Measurements from ENCODE around the gene JPT1. TPM values are rescaled to one million over a fixed set of nuclear protein-coding genes. Genes with fewer than 3 reads are reported as not detected.

Gene JPT1
- total and polyA plus RNA-seq, 5 donors from 2014 or later = 70.9 to 231 (median 162) TPM

DNA sequence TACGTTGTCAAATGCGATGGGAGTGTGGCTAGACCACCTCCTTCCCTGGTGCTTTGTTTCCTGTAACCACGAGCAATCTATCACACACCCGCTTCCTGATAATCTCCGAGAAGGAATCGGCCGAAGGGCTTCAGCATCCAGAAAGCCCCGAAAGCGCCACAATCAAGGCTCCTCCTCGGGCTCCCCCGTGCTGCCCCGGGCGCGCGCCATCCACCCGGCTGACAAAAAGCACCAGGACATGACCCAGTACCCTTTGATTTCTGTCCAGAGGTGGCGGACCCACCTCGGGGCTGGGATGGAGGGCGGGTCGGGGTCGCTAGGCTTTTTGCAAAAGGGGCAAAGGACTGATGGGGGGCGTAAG is 45.3 kb downstream of the JPT1 start:
- no peak for ATAC-seq (ENCODE audit: low read depth in 2 of 2)
- H3K27me3 ChIP-seq (ENCODE audit: control insufficient read depth, insufficient read depth, low read length) = no peaks in the 10 kb centered on the region
- H3K4me3 ChIP-seq (ENCODE audit: low read depth, low read length) = peak overlapping the region; percentile 47
- H3K36me3 ChIP-seq (ENCODE audit: control insufficient read depth, insufficient read depth, low read length) = no peaks in the 10 kb centered on the region
- no peaks in the 10 kb centered on the region for H3K9me3 ChIP-seq (ENCODE audit: control insufficient read depth in 2 of 2, low read length in 2 of 2)
- Mint-ChIP-seq H3K27me3 (no peaks in the 10 kb centered on the region), H3K9me3 (peaks cover 0 to 2% (median 0%) of the 10 kb centered on the region in 7 donors), H3K36me3 (peaks cover 7% of the 10 kb centered on the region), H3K4me3 (peak overlapping the region; percentile 91 to 92 (median 92)), H3K4me1 (peaks cover 12 to 35% (median 24%) of the 10 kb centered on the region in 4 donors), H3K27ac (peak overlapping the region; percentile 69 to 89 (median 86))
- no peak for DNase-seq
- H3K4me1 ChIP-seq (ENCODE audit: control insufficient read depth, insufficient read depth, low read length, poor library complexity, severe bottlenecking) = peaks cover 31% of the 10 kb centered on the region
- no peak overlapping the region for H3K27ac ChIP-seq (ENCODE audit: insufficient read depth, low read length, poor library complexity, severe bottlenecking)

GRCh38 chr17:75108193-75108592 is 46.1 kb downstream of the JPT1 start:
- Mint-ChIP-seq H3K4me3 (peak overlapping the region; percentile 91 to 92 (median 92)), H3K4me1 (peaks cover 10 to 29% (median 21%) of the 10 kb centered on the region in 4 donors), H3K27ac (no peak overlapping the region), H3K36me3 (peaks cover 4% of the 10 kb centered on the region), H3K27me3 (no peaks in the 10 kb centered on the region), H3K9me3 (peaks cover 0 to 2% (median 0%) of the 10 kb centered on the region in 7 donors)
- Histone ChIP-seq H3K36me3 (ENCODE audit: control insufficient read depth, insufficient read depth, low read length) (no peaks in the 10 kb centered on the region), H3K27me3 (ENCODE audit: control insufficient read depth, insufficient read depth, low read length) (no peaks in the 10 kb centered on the region), H3K27ac (ENCODE audit: insufficient read depth, low read length, poor library complexity, severe bottlenecking) (no peak overlapping the region), H3K9me3 (ENCODE audit: control insufficient read depth in 2 of 2, low read length in 2 of 2) (no peaks in the 10 kb centered on the region), H3K4me3 (ENCODE audit: low read depth, low read length) (no peak overlapping the region), H3K4me1 (ENCODE audit: control insufficient read depth, insufficient read depth, low read length, poor library complexity, severe bottlenecking) (peaks cover 26% of the 10 kb centered on the region)
- ATAC-seq (ENCODE audit: low read depth in 2 of 2) (no peak), DNase-seq (no peak)

- Mint-ChIP-seq H3K9me3 (peaks cover 0 to 2% (median 0%) of the 10 kb centered on the region in 7 donors), H3K4me3 (no peak overlapping the region), H3K36me3 (no peaks in the 10 kb centered on the region), H3K27me3 (no peaks in the 10 kb centered on the region), H3K4me1 (peaks cover 1 to 12% (median 7%) of the 10 kb centered on the region in 4 donors), H3K27ac (peak overlapping the region in 1 of 3 donors; percentile 62)
- H3K27ac ChIP-seq (ENCODE audit: insufficient read depth, low read length, poor library complexity, severe bottlenecking) = no peak overlapping the region
- no peaks in the 10 kb centered on the region for H3K9me3 ChIP-seq (ENCODE audit: control insufficient read depth in 2 of 2, low read length in 2 of 2)
- no peak for ATAC-seq (ENCODE audit: low read depth in 2 of 2)
- DNase-seq = peak in 1 of 3 donors; percentile 34
- no peaks in the 10 kb centered on the region for H3K36me3 ChIP-seq (ENCODE audit: control insufficient read depth, insufficient read depth, low read length)
- H3K27me3 ChIP-seq (ENCODE audit: control insufficient read depth, insufficient read depth, low read length) = no peaks in the 10 kb centered on the region
- H3K4me1 ChIP-seq (ENCODE audit: control insufficient read depth, insufficient read depth, low read length, poor library complexity, severe bottlenecking) = peaks cover 11% of the 10 kb centered on the region
- no peak overlapping the region for H3K4me3 ChIP-seq (ENCODE audit: low read depth, low read length)
Measured at GRCh38 chr17:75105126-75106080, 48.9 kb downstream of the JPT1 start.

DNA sequence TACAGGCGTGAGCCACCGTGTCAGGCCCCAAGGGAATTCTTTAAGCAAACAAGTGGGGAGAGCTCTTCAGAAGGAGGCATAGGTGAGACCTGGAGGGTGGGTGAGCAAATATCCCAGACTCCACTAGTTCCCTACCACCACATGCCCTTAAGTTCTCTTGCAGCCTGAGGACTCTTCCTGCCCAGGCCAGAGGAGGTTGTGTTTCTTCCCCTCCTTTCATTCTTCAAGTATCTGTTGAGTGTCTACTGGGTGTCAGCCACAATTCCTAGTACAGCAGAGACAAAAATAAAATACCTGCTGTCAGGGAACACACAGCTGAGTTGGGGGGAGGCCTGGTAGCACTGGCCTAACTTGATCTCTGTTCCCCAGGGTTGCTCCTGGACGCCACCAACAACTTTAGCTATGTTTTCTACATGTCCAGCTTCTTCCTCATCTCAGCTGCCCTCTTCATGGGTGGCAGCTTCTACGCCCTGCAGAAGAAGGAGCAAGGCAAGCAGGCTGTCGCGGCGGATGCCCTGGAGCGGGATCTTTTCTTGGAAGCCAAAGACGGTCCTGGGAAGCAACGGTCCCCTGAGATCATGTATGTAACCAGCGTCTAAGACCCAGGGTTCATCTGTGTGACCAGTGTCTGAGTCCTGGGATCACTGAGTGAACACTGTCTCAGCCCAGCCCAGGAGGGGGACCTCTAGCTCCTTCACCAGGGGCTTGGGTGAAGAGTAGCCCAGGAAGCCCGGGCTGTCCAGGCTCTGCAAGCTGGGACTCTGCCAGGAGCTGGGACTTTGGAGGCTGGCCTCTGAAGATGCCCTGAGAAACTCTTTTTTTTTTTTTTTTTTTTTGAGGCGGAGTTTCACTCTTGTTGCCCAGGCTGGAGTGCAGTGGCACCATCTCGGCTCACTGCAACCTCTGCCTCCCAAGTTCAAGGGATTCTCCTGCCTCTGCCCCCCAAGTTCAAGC is 50.4 kb downstream of the JPT1 start:
- no peaks in the 10 kb centered on the region for H3K27me3 ChIP-seq (ENCODE audit: control insufficient read depth, insufficient read depth, low read length)
- H3K27ac ChIP-seq (ENCODE audit: insufficient read depth, low read length, poor library complexity, severe bottlenecking) = no peak overlapping the region
- peaks cover 0 to 2% (median 0%) of the 10 kb centered on the region in 7 donors for H3K9me3 Mint-ChIP-seq
- peak overlapping the region in 1 of 3 donors; percentile 36 for H3K27ac Mint-ChIP-seq
- no peaks in the 10 kb centered on the region for H3K27me3 Mint-ChIP-seq
- H3K36me3 ChIP-seq (ENCODE audit: control insufficient read depth, insufficient read depth, low read length) = no peaks in the 10 kb centered on the region
- peaks cover 0 to 7% (median 6%) of the 10 kb centered on the region in 4 donors for H3K4me1 Mint-ChIP-seq
- no peak for DNase-seq
- no peak overlapping the region for H3K4me3 Mint-ChIP-seq
- H3K4me3 ChIP-seq (ENCODE audit: low read depth, low read length) = no peak overlapping the region
- H3K4me1 ChIP-seq (ENCODE audit: control insufficient read depth, insufficient read depth, low read length, poor library complexity, severe bottlenecking) = peaks cover 3% of the 10 kb centered on the region
- ATAC-seq (ENCODE audit: low read depth in 2 of 2) = no peak
- no peaks in the 10 kb centered on the region for H3K9me3 ChIP-seq (ENCODE audit: control insufficient read depth in 2 of 2, low read length in 2 of 2)
- peaks cover 2% of the 10 kb centered on the region for H3K36me3 Mint-ChIP-seq

- H3K4me3 ChIP-seq (ENCODE audit: low read depth, low read length) = no peak overlapping the region
- no peaks in the 10 kb centered on the region for H3K4me1 ChIP-seq (ENCODE audit: control insufficient read depth, insufficient read depth, low read length, poor library complexity, severe bottlenecking)
- no peaks in the 10 kb centered on the region for H3K9me3 ChIP-seq (ENCODE audit: control insufficient read depth in 2 of 2, low read length in 2 of 2)
- no peaks in the 10 kb centered on the region for H3K27me3 ChIP-seq (ENCODE audit: control insufficient read depth, insufficient read depth, low read length)
- H3K4me3 Mint-ChIP-seq = no peak overlapping the region
- DNase-seq (no peak), ATAC-seq (ENCODE audit: low read depth in 2 of 2) (peak; percentile 22 to 43)
- H3K4me1 Mint-ChIP-seq = peaks cover 0 to 5% (median under 1%) of the 10 kb centered on the region in 4 donors
- H3K27ac ChIP-seq (ENCODE audit: insufficient read depth, low read length, poor library complexity, severe bottlenecking) = no peak overlapping the region
- peaks cover 3% of the 10 kb centered on the region for H3K36me3 Mint-ChIP-seq
- H3K9me3 Mint-ChIP-seq = peaks cover 0 to 2% (median 0%) of the 10 kb centered on the region in 7 donors
- no peaks in the 10 kb centered on the region for H3K36me3 ChIP-seq (ENCODE audit: control insufficient read depth, insufficient read depth, low read length)
- no peak overlapping the region for H3K27ac Mint-ChIP-seq
- H3K27me3 Mint-ChIP-seq = no peaks in the 10 kb centered on the region
Measured at GRCh38 chr17:75102385-75102821, 51.9 kb downstream of the JPT1 start.

GRCh38 chr17:75099881-75100595 is 54.3 kb downstream of the JPT1 start:
- Mint-ChIP-seq H3K4me3 (no peak overlapping the region), H3K4me1 (no peaks in the 10 kb centered on the region), H3K9me3 (peaks cover 0 to 1% (median 0%) of the 10 kb centered on the region in 7 donors), H3K36me3 (peaks cover 3% of the 10 kb centered on the region), H3K27me3 (no peaks in the 10 kb centered on the region), H3K27ac (no peak overlapping the region)
- Histone ChIP-seq H3K4me3 (ENCODE audit: low read depth, low read length) (no peak overlapping the region), H3K9me3 (ENCODE audit: control insufficient read depth in 2 of 2, low read length in 2 of 2) (no peaks in the 10 kb centered on the region), H3K36me3 (ENCODE audit: control insufficient read depth, insufficient read depth, low read length) (no peaks in the 10 kb centered on the region), H3K27ac (ENCODE audit: insufficient read depth, low read length, poor library complexity, severe bottlenecking) (no peak overlapping the region), H3K4me1 (ENCODE audit: control insufficient read depth, insufficient read depth, low read length, poor library complexity, severe bottlenecking) (no peaks in the 10 kb centered on the region), H3K27me3 (ENCODE audit: control insufficient read depth, insufficient read depth, low read length) (no peaks in the 10 kb centered on the region)
- DNase-seq = no peak
- ATAC-seq (ENCODE audit: low read depth in 2 of 2) = no peak

- Mint-ChIP-seq H3K9me3 (peaks cover 0 to 1% (median 0%) of the 10 kb centered on the region in 7 donors), H3K36me3 (peaks cover 3% of the 10 kb centered on the region), H3K27ac (peak overlapping the region in 1 of 3 donors; percentile 26), H3K4me3 (no peak overlapping the region), H3K4me1 (no peaks in the 10 kb centered on the region), H3K27me3 (no peaks in the 10 kb centered on the region)
- no peak overlapping the region for H3K27ac ChIP-seq (ENCODE audit: insufficient read depth, low read length, poor library complexity, severe bottlenecking)
- ATAC-seq (ENCODE audit: low read depth in 2 of 2) (no peak), DNase-seq (no peak)
- no peaks in the 10 kb centered on the region for H3K36me3 ChIP-seq (ENCODE audit: control insufficient read depth, insufficient read depth, low read length)
- no peak overlapping the region for H3K4me3 ChIP-seq (ENCODE audit: low read depth, low read length)
- H3K9me3 ChIP-seq (ENCODE audit: control insufficient read depth in 2 of 2, low read length in 2 of 2) = no peaks in the 10 kb centered on the region
- no peaks in the 10 kb centered on the region for H3K27me3 ChIP-seq (ENCODE audit: control insufficient read depth, insufficient read depth, low read length)
- no peaks in the 10 kb centered on the region for H3K4me1 ChIP-seq (ENCODE audit: control insufficient read depth, insufficient read depth, low read length, poor library complexity, severe bottlenecking)
Measured at GRCh38 chr17:75098861-75099260, 55.5 kb downstream of the JPT1 start.

Measured in CD4-positive, CD25-positive, alpha-beta regulatory T cell (primary cell).